WTC11 (cell line): ENCODE results near the gene SOAT1.

Experiments used
- CREB1 ChIP-seq: sonication (generic); formaldehyde crosslinking; IDR thresholded peaks from 2 replicates; pipeline ENCODE4 v1.8.0; 2023; ENCODE audit warnings: mild to moderate bottlenecking, missing genetic modification reagents
- ETV6 ChIP-seq: sonication (generic); formaldehyde crosslinking; IDR thresholded peaks from 2 replicates; pipeline ENCODE4 v1.8.1; 2022; ENCODE audit warnings: mild to moderate bottlenecking, missing genetic modification reagents
- SP1 ChIP-seq: sonication (generic); formaldehyde crosslinking; conservative IDR thresholded peaks from 2 replicates; pipeline ENCODE4 v1.8.1; 2022; ENCODE audit warnings: missing genetic modification reagents
- TEAD1 ChIP-seq: sonication (generic); formaldehyde crosslinking; IDR thresholded peaks from 2 replicates; pipeline ENCODE4 v1.8.0; 2022; ENCODE audit warnings: mild to moderate bottlenecking, missing genetic modification reagents
- TP53 ChIP-seq: sonication (generic); formaldehyde crosslinking; IDR thresholded peaks from 2 replicates; pipeline ENCODE4 v1.8.1; 2023; ENCODE audit warnings: mild to moderate bottlenecking, missing genetic modification reagents
- TF ChIP-seq, protein P1 (sequence below): fragments of 200-600 bp; IDR thresholded peaks from 2 replicates; pipeline ENCODE4 v1.8.0; 2022; ENCODE audit warnings: antibody characterized with exemption
- TF ChIP-seq, protein P2 (sequence below): sonication (generic); formaldehyde crosslinking; IDR thresholded peaks from 2 replicates; pipeline ENCODE4 v1.8.1; 2022; ENCODE audit warnings: low read depth, mild to moderate bottlenecking, moderate library complexity, missing genetic modification reagents, borderline replicate concordance
- TF ChIP-seq, protein P3 (sequence below): sonication (generic); formaldehyde crosslinking; conservative IDR thresholded peaks from 2 replicates; pipeline ENCODE4 v1.8.1; 2023; ENCODE audit warnings: mild to moderate bottlenecking, low read depth, missing genetic modification reagents, moderate library complexity

DNA sequence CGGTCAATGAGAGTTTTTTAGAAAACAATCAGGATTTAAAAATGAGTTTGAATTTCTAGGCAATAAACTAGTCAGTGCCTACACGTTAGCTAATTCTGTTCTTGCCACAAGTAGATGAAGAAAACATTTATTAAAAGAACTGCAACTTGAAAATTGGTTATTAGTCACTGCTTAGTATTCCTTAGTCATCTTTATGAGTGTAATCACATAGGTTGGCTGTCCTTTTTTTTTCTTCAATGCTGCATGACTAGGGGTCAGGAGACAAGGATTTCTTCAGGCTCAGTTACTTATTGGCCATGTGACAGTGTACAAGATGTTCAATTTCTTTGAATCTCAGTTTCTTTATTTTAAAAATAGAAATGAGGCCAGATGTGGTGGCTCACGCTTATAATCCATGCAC, 17.1 kb downstream of the SOAT1 start:
- TF ChIP-seq, protein P1, sequence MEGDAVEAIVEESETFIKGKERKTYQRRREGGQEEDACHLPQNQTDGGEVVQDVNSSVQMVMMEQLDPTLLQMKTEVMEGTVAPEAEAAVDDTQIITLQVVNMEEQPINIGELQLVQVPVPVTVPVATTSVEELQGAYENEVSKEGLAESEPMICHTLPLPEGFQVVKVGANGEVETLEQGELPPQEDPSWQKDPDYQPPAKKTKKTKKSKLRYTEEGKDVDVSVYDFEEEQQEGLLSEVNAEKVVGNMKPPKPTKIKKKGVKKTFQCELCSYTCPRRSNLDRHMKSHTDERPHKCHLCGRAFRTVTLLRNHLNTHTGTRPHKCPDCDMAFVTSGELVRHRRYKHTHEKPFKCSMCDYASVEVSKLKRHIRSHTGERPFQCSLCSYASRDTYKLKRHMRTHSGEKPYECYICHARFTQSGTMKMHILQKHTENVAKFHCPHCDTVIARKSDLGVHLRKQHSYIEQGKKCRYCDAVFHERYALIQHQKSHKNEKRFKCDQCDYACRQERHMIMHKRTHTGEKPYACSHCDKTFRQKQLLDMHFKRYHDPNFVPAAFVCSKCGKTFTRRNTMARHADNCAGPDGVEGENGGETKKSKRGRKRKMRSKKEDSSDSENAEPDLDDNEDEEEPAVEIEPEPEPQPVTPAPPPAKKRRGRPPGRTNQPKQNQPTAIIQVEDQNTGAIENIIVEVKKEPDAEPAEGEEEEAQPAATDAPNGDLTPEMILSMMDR, result no peak
- TF ChIP-seq, protein P2, sequence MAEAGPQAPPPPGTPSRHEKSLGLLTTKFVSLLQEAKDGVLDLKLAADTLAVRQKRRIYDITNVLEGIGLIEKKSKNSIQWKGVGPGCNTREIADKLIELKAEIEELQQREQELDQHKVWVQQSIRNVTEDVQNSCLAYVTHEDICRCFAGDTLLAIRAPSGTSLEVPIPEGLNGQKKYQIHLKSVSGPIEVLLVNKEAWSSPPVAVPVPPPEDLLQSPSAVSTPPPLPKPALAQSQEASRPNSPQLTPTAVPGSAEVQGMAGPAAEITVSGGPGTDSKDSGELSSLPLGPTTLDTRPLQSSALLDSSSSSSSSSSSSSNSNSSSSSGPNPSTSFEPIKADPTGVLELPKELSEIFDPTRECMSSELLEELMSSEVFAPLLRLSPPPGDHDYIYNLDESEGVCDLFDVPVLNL, result no peak
- TF ChIP-seq SP1 (no peak), ETV6 (CRISPR knock-in tag) (no peak), TP53 (CRISPR knock-in tag) (no peak), CREB1 (CRISPR knock-in tag) (no peak), TEAD1 (no peak)
- TF ChIP-seq, protein P3, sequence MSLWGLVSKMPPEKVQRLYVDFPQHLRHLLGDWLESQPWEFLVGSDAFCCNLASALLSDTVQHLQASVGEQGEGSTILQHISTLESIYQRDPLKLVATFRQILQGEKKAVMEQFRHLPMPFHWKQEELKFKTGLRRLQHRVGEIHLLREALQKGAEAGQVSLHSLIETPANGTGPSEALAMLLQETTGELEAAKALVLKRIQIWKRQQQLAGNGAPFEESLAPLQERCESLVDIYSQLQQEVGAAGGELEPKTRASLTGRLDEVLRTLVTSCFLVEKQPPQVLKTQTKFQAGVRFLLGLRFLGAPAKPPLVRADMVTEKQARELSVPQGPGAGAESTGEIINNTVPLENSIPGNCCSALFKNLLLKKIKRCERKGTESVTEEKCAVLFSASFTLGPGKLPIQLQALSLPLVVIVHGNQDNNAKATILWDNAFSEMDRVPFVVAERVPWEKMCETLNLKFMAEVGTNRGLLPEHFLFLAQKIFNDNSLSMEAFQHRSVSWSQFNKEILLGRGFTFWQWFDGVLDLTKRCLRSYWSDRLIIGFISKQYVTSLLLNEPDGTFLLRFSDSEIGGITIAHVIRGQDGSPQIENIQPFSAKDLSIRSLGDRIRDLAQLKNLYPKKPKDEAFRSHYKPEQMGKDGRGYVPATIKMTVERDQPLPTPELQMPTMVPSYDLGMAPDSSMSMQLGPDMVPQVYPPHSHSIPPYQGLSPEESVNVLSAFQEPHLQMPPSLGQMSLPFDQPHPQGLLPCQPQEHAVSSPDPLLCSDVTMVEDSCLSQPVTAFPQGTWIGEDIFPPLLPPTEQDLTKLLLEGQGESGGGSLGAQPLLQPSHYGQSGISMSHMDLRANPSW (CRISPR knock-in tag), result no peak
